Activated CD8-positive, alpha-beta T cell treated with anti-CD3 and anti-CD28 coated beads, Interleukin-2, amount 10 ng/mL, durations not matched to agents 7 days and 5 days (primary cell): ENCODE measurements around the gene COBLL1. TPM values are rescaled to one million over a fixed set of nuclear protein-coding genes. Genes with fewer than 3 reads are reported as not detected.

ENCODE experiments used
- ATAC-seq: fragments of 150-1000 bp; cut with Tn5 transposase; one replicate; pipeline ENCODE4 v1.10.0; 2021; ENCODE audit warnings: moderate library complexity
- CTCF ChIA-PET: fragments of 350-600 bp; sonication (Branson Sonifier 250); formaldehyde crosslinking; loops from one replicate; lab custom pipeline; 2021; ENCODE audit warnings: antibody characterized with exemption; lab: Charles Lee
- POLR2A ChIA-PET: fragments of 350-600 bp; sonication (Branson Sonifier 250); formaldehyde crosslinking; loops from one replicate; lab custom pipeline; 2021; ENCODE audit warnings: antibody characterized with exemption; lab: Charles Lee
- DNase-seq: peaks from one replicate; pipeline ENCODE4 v3.0.0-alpha.2; 2020
- H3K27ac Mint-ChIP-seq: one replicate; pipeline ENCODE4 v1.8.0; 2021; ENCODE audit warnings: mild to moderate bottlenecking, mixed read lengths
- H3K27me3 Mint-ChIP-seq: one replicate; pipeline ENCODE4 v1.8.0; 2021; ENCODE audit warnings: low read depth, mixed read lengths
- H3K36me3 Mint-ChIP-seq: one replicate; pipeline ENCODE4 v1.8.0; 2021; ENCODE audit warnings: low read depth, mixed read lengths
- H3K4me1 Mint-ChIP-seq: one replicate; pipeline ENCODE4 v1.8.0; 2021; ENCODE audit warnings: low read depth, mixed read lengths
- H3K4me3 Mint-ChIP-seq: one replicate; pipeline ENCODE4 v1.8.0; 2021; ENCODE audit warnings: mild to moderate bottlenecking, mixed read lengths
- H3K9me3 Mint-ChIP-seq: one replicate; pipeline ENCODE4 v1.8.0; 2022; ENCODE audit warnings: mixed read lengths; ENCODE audit not compliant: insufficient read depth
- total RNA-seq, 2 experiments: library from RNA; stranded (reverse); gene quantifications; one replicate each; pipeline ENCODE4 v1.2.3, GENCODE V29; 2021

Gene COBLL1
- total RNA-seq, 2 experiments from 2014 or later = not detected

- no peak overlapping the region for H3K27ac Mint-ChIP-seq
- POLR2A ChIA-PET = no interaction called here
- DNase-seq = no peak
- H3K27me3 Mint-ChIP-seq = no peaks in the 10 kb centered on the region
- no peaks in the 10 kb centered on the region for H3K36me3 Mint-ChIP-seq
- CTCF ChIA-PET = no interaction called here
- ATAC-seq = no peak
- H3K4me3 Mint-ChIP-seq = no peak overlapping the region
- no peaks in the 10 kb centered on the region for H3K4me1 Mint-ChIP-seq
- H3K9me3 Mint-ChIP-seq = no peaks in the 10 kb centered on the region
Observed at GRCh38 chr2:164642268-164642667, 199.4 kb downstream of the COBLL1 start.

Other genes starting within 250 kb of the COBLL1 start
- gene GRB14, start 220.3 kb downstream of the COBLL1 start, total RNA-seq = not detected
- not detected for gene SLC38A11, start 113.7 kb upstream of the COBLL1 start, total RNA-seq